Endodermal cell (in vitro differentiated cells): ENCODE results near the gene RFTN1. TPM values are rescaled to one million over a fixed set of nuclear protein-coding genes. Genes with fewer than 3 reads are reported as not detected.

ENCODE experiments used
- DNase-seq: peaks from one replicate; pipeline ENCODE4 v3.0.0-alpha.2; 2017
- H3K27ac ChIP-seq: 2 replicates; pipeline ENCODE4 v1.5.1; 2013; ENCODE audit warnings: mild to moderate bottlenecking, low read depth, low read length, moderate library complexity
- H3K27me3 ChIP-seq: 2 replicates; pipeline ENCODE4 v1.6.1; 2013; ENCODE audit warnings: mild to moderate bottlenecking, low read length, moderate library complexity; ENCODE audit not compliant: insufficient read depth, control insufficient read depth, poor library complexity, severe bottlenecking
- H3K36me3 ChIP-seq: 2 replicates; pipeline ENCODE4 v1.7.0; 2013; ENCODE audit warnings: mild to moderate bottlenecking, low read length, moderate library complexity; ENCODE audit not compliant: control insufficient read depth, insufficient read depth
- H3K4me1 ChIP-seq: one replicate; pipeline ENCODE4 v1.7.0; 2013; ENCODE audit warnings: low read length; ENCODE audit not compliant: control insufficient read depth, insufficient read depth
- H3K4me3 ChIP-seq: 2 replicates; pipeline ENCODE4 v1.5.1; 2013; ENCODE audit warnings: mild to moderate bottlenecking, low read length, moderate library complexity
- H3K9ac ChIP-seq: 2 replicates; pipeline ENCODE4 v1.6.1; 2013; ENCODE audit warnings: mild to moderate bottlenecking, low read length, moderate library complexity; ENCODE audit not compliant: poor library complexity, severe bottlenecking; ENCODE audit errors: extremely low read depth
- H3K9me3 ChIP-seq: 2 replicates; pipeline ENCODE4 v1.6.1; 2013; ENCODE audit warnings: mild to moderate bottlenecking, low read length, moderate library complexity; ENCODE audit not compliant: control insufficient read depth
- H3K27ac Mint-ChIP-seq: 2 replicates; pipeline ENCODE4 v1.8.0; 2020; ENCODE audit warnings: mixed read lengths
- H3K27me3 Mint-ChIP-seq: 2 replicates; pipeline ENCODE4 v1.8.0; 2021; ENCODE audit warnings: mild to moderate bottlenecking, mixed read lengths; ENCODE audit not compliant: insufficient read depth
- H3K36me3 Mint-ChIP-seq: 2 replicates; pipeline ENCODE4 v1.8.0; 2020; ENCODE audit warnings: low read depth, mixed read lengths
- H3K4me1 Mint-ChIP-seq: 2 replicates; pipeline ENCODE4 v1.8.0; 2020; ENCODE audit warnings: mixed read lengths
- H3K4me3 Mint-ChIP-seq: 2 replicates; pipeline ENCODE4 v1.8.0; 2020; ENCODE audit warnings: mild to moderate bottlenecking, moderate library complexity, mixed read lengths
- H3K9me3 Mint-ChIP-seq: 2 replicates; pipeline ENCODE4 v1.8.0; 2020; ENCODE audit warnings: mild to moderate bottlenecking, mixed read lengths
- CTCF ChIP-seq: fragments of 200-600 bp; sonication (generic); conservative IDR thresholded peaks from 2 replicates; pipeline ENCODE4 v1.5.0; 2021; ENCODE audit warnings: antibody characterized with exemption, mild to moderate bottlenecking
- WGBS, 2 experiments: methylation state at CpG; one replicate each; pipeline versions ENCODE4 v1.1.5 to v1.1.7; 2013; ENCODE audit warnings: missing lambda C conversion rate in 2 of 2, mixed read lengths in 1 of 2; ENCODE audit not compliant: insufficient coverage in 1 of 2, insufficient read length in 1 of 2; 5-methylcytosine and 5-hydroxymethylcytosine counted together
- total RNA-seq, 2 donors: library from RNA; stranded (reverse); fragmentation: NEBNext Ultra II Directional in 1 of 2; extraction: Animal tissue kit (Norgen Biotek cat#: 25700) in 1 of 2; gene quantifications; 2 replicates in 1 of 2; 3 replicates in 1 of 2; pipeline ENCODE4 v1.2.1, GENCODE V29; 2021

RFTN1 gene
- total RNA-seq, 2 donors from 2014 or later, result 0.80 to 1.1 TPM

DNA sequence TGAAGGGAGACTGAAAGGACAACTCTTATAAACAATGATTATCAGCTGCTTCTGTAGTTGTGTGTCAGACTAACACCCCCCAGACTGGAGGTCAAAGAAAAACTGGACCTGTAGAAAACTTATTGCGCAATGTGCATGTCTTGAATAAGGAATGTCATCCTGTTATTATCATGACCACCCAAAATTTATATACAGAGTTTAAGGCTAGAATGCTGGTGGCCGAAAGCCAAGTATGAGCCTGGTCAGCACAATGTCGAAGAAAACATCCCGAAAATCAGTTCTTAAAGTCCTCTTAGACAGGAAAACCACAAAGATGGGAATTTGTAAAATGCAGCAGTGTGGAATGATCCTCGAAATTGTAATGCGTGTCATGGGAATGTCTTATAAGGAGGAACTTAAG lies 29.3 kb downstream of the RFTN1 start:
- no peaks in the 10 kb centered on the region for H3K9me3 ChIP-seq
- Mint-ChIP-seq H3K4me3 (no peak overlapping the region), H3K4me1 (peaks cover 24% of the 10 kb centered on the region), H3K27me3 (peaks cover 86% of the 10 kb centered on the region), H3K27ac (no peak overlapping the region), H3K36me3 (no peaks in the 10 kb centered on the region), H3K9me3 (no peaks in the 10 kb centered on the region)
- 87 to 95% methylated on average over 6 of the region's 6 CpGs for WGBS, 2 experiments
- H3K9ac ChIP-seq, result no peak overlapping the region
- no peak for TF ChIP-seq CTCF
- H3K4me1 ChIP-seq, result peaks cover 4% of the 10 kb centered on the region
- no peak overlapping the region for H3K27ac ChIP-seq
- DNase-seq, result no peak
- peaks cover 59% of the 10 kb centered on the region for H3K27me3 ChIP-seq
- H3K4me3 ChIP-seq, result no peak overlapping the region
- H3K36me3 ChIP-seq, result no peaks in the 10 kb centered on the region

- Histone ChIP-seq H3K27me3 (peaks cover 59% of the 10 kb centered on the region), H3K27ac (no peak overlapping the region), H3K9ac (no peak overlapping the region), H3K9me3 (no peaks in the 10 kb centered on the region), H3K4me1 (peaks cover 4% of the 10 kb centered on the region), H3K36me3 (no peaks in the 10 kb centered on the region), H3K4me3 (no peak overlapping the region)
- Mint-ChIP-seq H3K27ac (no peak overlapping the region), H3K9me3 (no peaks in the 10 kb centered on the region), H3K36me3 (no peaks in the 10 kb centered on the region), H3K4me3 (no peak overlapping the region), H3K27me3 (peaks cover 89% of the 10 kb centered on the region), H3K4me1 (peaks cover 24% of the 10 kb centered on the region)
- 17 to 28% methylated on average over 2 to 7 of the region's 7 CpGs for WGBS, 2 experiments
- TF ChIP-seq CTCF, result no peak
- DNase-seq, result peak; percentile 85
Measured at GRCh38 chr3:16482770-16483531, 30.5 kb downstream of the RFTN1 start.

DNA sequence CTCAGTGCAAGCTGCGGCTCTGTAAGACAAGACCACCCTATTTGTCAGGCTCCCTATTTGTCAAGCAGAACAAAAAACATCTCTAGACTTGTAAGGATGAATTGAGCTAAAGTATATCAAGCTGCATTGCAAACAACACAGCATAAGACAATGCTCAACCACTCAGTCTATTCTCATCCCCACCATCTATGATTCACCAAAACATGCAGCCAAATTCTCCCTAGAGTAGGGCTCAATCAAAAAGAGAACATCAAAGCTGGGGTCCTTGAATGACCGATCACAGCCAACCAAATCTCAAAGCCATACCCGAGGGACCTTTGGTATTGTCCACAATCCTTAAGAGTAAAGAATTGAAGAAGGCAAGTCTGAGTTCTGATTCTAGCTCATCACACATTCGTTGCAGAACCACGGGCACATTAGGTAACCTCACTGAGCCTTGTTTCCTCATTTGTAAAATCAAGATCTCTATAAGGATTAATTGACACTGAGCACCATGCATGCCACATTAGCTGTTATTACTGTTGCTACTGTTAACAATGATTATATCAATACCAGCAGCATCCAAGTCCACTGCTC lies 31.2 kb downstream of the RFTN1 start:
- H3K27ac ChIP-seq, result no peak overlapping the region
- Mint-ChIP-seq H3K27me3 (peaks cover 93% of the 10 kb centered on the region), H3K9me3 (no peaks in the 10 kb centered on the region), H3K4me3 (no peak overlapping the region), H3K4me1 (peaks cover 24% of the 10 kb centered on the region), H3K36me3 (no peaks in the 10 kb centered on the region), H3K27ac (no peak overlapping the region)
- no peak overlapping the region for H3K9ac ChIP-seq
- H3K36me3 ChIP-seq, result no peaks in the 10 kb centered on the region
- H3K9me3 ChIP-seq, result no peaks in the 10 kb centered on the region
- peaks cover 58% of the 10 kb centered on the region for H3K27me3 ChIP-seq
- no peak for DNase-seq
- WGBS, 2 experiments, result 92 to 100% methylated on average over 2 to 5 of the region's 5 CpGs
- peaks cover 4% of the 10 kb centered on the region for H3K4me1 ChIP-seq
- no peak for TF ChIP-seq CTCF
- H3K4me3 ChIP-seq, result no peak overlapping the region
